ENCODE results near the gene ACTN2. TPM values are rescaled to one million over a fixed set of nuclear protein-coding genes. Genes with fewer than 3 reads are reported as not detected.
"Not testable (repeated sequence)": the region's sequence is repeated elsewhere in the genome, so short reads cannot be mapped to it uniquely, and the experiment has no call there.

ACTN2 gene
- total RNA-seq, 1 donor from 2014 or later = 1.5 TPM

DNA sequence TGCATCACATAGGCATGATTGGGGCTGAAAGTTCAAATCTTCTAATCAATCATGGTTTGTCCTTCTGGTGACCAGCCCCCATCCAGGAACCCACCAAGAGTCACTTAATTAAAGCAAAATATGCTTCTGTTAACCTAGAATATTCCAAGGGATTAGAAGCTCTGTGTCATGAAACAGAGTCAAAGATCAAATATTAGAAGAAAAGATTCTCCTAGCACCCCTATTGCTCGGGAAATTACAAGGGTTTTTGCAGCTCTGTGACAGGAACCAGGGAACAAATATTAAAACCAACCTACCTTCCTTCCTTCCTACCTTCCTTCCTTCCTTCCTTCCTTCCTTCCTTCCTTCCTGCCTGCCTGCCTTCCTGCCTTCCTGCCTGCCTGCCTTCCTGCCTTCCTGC lies 31.8 kb upstream of the ACTN2 start:
- H3K27me3 ChIP-seq = no peaks in the 10 kb centered on the region
- TF ChIP-seq POLR2A (IDR thresholded peaks at IDR 0.05) (no peak), POLR2AphosphoS5 (IDR thresholded peaks at IDR 0.05; ENCODE audit: insufficient read depth in 1 of 2, low read depth in 1 of 2) (no peak), CTCF (IDR thresholded peaks at IDR 0.05) (no peak)
- no peaks in the 10 kb centered on the region for H3K9me3 ChIP-seq
- H3K4me3 ChIP-seq = no peak overlapping the region
- no peak for DNase-seq (ENCODE audit: extremely low spot score in 2 of 2)
- H3K36me3 ChIP-seq = no peaks in the 10 kb centered on the region
- intact Hi-C loops (cut with DNase I) = no loop called here
- no peak overlapping the region for H3K27ac ChIP-seq
- no peaks in the 10 kb centered on the region for H3K4me1 ChIP-seq

DNA sequence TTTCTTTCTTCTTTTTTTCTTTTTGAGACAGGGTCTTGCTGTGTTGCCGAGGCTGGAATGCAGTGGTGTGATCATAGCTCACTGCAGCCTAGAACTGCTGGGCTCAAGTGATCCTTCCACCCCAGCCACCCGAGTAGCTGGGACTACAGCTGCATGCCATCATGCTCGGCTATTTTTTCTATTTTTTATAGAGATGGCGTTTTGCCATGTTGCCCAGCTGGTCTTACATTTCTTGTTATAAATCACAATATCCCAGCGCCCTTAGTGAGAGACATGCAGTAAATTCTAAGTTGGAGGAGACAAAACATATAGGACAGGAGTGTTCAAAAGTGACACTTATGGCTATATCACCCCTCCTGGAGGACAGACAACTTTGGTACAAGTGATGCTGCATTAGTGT lies 31.3 kb upstream of the ACTN2 start:
- Histone ChIP-seq H3K27ac (no peak overlapping the region), H3K9me3 (no peaks in the 10 kb centered on the region), H3K4me1 (no peaks in the 10 kb centered on the region), H3K36me3 (no peaks in the 10 kb centered on the region), H3K27me3 (no peaks in the 10 kb centered on the region), H3K4me3 (no peak overlapping the region)
- no peak for DNase-seq (ENCODE audit: extremely low spot score in 2 of 2)
- intact Hi-C loops (cut with DNase I) = no loop called here
- TF ChIP-seq POLR2A (IDR thresholded peaks at IDR 0.05) (no peak), POLR2AphosphoS5 (IDR thresholded peaks at IDR 0.05; ENCODE audit: insufficient read depth in 1 of 2, low read depth in 1 of 2) (no peak), CTCF (IDR thresholded peaks at IDR 0.05) (no peak)

DNA sequence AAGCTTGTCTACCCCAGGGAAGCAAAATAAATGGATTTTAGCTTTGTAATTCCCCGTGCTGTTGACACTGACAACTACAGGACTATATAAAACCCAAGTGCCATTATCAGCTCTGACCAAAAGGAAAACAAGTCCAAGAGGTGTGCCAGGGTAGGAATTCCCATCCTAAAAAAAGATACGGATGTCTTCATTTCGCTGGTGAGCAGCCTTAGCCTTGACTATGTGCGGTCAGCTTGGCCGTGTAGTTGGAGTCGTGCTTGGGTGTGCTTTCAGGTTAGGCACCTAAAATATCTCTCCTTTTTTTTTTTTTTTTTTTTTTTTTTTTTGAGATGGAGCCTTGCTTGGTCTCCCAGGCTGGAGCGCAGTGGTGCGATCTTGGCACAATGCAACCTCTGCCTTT lies 28.9 kb upstream of the ACTN2 start:
- no peaks in the 10 kb centered on the region for H3K9me3 ChIP-seq
- H3K36me3 ChIP-seq = no peaks in the 10 kb centered on the region
- no peaks in the 10 kb centered on the region for H3K4me1 ChIP-seq
- DNase-seq (ENCODE audit: extremely low spot score in 2 of 2) = no peak
- H3K4me3 ChIP-seq = no peak overlapping the region
- no peak for TF ChIP-seq POLR2AphosphoS5 (IDR thresholded peaks at IDR 0.05; ENCODE audit: insufficient read depth in 1 of 2, low read depth in 1 of 2)
- intact Hi-C loops (cut with DNase I) = no loop called here
- no peak overlapping the region for H3K27ac ChIP-seq
- H3K27me3 ChIP-seq = no peaks in the 10 kb centered on the region

DNA sequence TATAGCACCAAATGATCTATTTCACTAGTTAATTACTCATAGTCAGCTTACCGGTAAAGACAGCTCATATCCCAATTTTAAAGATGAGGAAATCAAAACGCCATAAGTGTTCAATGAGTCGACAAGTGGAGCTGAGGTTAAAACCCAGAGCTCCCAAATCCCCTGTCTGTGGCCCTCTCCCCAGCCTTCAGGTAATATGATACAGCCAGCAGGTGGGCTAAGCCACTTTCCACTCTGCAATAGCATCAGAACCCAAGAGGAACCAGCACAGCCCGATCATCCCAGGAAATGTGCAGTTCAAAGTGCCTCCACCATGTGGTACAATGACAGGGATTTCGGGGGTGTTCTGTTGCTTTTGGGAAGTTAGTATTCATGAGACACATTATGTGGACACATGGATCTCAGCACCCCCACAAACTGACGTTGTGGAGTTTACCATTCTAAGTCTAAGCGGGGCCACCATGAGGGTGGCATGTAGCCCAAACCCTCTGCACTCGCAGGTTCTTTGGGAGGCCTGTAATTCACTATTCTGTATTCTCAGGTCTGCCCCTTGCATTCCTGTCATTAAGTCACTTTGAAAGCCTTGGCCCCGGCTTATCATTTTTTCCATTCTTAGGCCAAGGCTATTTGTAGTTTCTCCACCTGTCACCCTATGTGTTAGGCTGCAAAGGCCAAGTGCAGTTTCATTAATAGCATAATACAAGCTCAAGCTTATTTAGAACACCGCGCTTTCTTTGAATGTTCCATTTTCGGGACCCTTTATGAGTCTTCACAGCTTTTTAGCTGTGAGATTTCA lies 26.3 kb upstream of the ACTN2 start:
- no peaks in the 10 kb centered on the region for H3K9me3 ChIP-seq
- no peaks in the 10 kb centered on the region for H3K27me3 ChIP-seq
- TF ChIP-seq POLR2A (IDR thresholded peaks at IDR 0.05) = no peak
- no peak for TF ChIP-seq POLR2AphosphoS5 (IDR thresholded peaks at IDR 0.05; ENCODE audit: insufficient read depth in 1 of 2, low read depth in 1 of 2)
- TF ChIP-seq CTCF (IDR thresholded peaks at IDR 0.05) = no peak
- H3K4me1 ChIP-seq = no peaks in the 10 kb centered on the region
- no peaks in the 10 kb centered on the region for H3K36me3 ChIP-seq
- DNase-seq (ENCODE audit: extremely low spot score in 2 of 2) = no peak
- intact Hi-C loops (cut with DNase I) = no loop called here
- no peak overlapping the region for H3K27ac ChIP-seq
- H3K4me3 ChIP-seq = no peak overlapping the region

DNA sequence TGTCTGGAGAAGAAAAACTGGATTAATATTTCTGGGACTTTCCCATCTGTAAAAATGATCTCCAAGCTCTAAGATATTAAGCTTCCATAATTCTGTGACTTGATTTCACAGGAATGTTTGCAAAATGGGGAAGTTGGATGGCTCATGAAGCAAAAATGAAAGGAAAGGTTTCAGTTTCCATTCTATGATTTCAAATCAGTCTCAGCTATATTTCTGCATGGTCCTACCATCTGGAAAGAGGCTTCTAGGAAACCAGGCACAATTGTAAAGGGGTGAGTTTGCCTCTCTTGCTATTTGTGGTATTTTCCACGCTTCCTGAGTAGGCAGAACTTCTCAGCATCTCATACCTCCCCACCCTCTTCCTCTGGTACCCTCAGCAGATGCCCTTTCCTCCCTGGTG lies 22.4 kb upstream of the ACTN2 start:
- H3K27ac ChIP-seq = no peak overlapping the region
- no peaks in the 10 kb centered on the region for H3K36me3 ChIP-seq
- no peak overlapping the region for H3K4me3 ChIP-seq
- TF ChIP-seq POLR2AphosphoS5 (IDR thresholded peaks at IDR 0.05; ENCODE audit: insufficient read depth in 1 of 2, low read depth in 1 of 2) = no peak
- no peak for TF ChIP-seq CTCF (IDR thresholded peaks at IDR 0.05)
- no peak for TF ChIP-seq POLR2A (IDR thresholded peaks at IDR 0.05)
- H3K9me3 ChIP-seq = no peaks in the 10 kb centered on the region
- no peaks in the 10 kb centered on the region for H3K4me1 ChIP-seq
- no peak for DNase-seq (ENCODE audit: extremely low spot score in 2 of 2)
- no peaks in the 10 kb centered on the region for H3K27me3 ChIP-seq
- intact Hi-C loops (cut with DNase I) = no loop called here

DNA sequence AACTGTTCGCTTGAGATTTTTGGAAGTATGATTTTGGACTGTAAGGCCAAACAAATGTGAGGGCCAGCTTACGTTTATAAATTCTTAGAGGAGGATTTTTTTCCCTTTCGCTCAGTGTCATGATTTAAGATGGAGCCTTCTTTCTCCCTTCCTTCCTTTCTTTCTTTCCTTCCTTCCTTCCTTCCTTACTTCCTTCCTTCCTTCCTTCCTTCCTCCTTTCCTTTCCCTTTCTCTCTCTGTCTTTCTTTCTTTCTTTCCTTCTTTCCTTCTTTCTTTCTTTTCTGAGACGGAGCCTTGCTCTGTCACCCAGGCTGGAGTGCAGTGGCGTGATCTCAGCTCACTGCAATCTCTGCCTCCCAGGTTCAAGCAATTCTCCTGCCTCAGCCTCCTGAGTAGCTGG lies 17.4 kb upstream of the ACTN2 start:
- H3K4me3 ChIP-seq; H3K9me3 ChIP-seq; H3K36me3 ChIP-seq; intact Hi-C loops (cut with DNase I); H3K27ac ChIP-seq; H3K4me1 ChIP-seq; H3K27me3 ChIP-seq; DNase-seq (ENCODE audit: extremely low spot score in 2 of 2): not testable (repeated sequence)
